ENCODE results near the gene GIN1. TPM values are rescaled to one million over a fixed set of nuclear protein-coding genes. Genes with fewer than 3 reads are reported as not detected.
"Not testable (repeated sequence)": the region's sequence is repeated elsewhere in the genome, so short reads cannot be mapped to it uniquely, and the experiment has no call there.

Gene GIN1
- total RNA-seq, 1 experiment from 2014 or later = 5.6 TPM

DNA sequence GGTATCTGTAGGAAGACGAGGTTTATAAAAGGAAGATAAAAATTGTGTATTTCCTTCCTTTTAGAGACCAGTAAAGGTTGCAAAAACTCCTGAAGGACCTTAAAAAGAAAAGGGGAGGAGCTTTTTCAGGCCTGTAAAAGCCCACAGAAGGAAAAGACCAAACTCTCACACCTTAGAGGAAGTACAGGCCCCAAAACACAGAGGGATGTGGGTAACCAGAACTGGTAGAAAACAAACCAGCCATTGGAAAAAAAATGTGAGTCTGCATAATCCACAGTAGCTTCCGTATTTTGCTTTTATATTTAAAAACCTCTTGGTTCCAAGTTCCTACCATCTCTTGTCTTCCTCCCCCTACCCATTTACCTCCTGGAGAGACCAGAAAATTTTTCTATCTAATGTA is 8.5 kb downstream of the GIN1 start:
- no peak for DNase-seq (ENCODE audit: low read depth)

- DNase-seq (ENCODE audit: low read depth) = no peak
Measured at GRCh38 chr5:103110403-103110802, 9.5 kb downstream of the GIN1 start.

- no peak for DNase-seq (ENCODE audit: low read depth)
Measured at GRCh38 chr5:103109277-103109676, 10.7 kb downstream of the GIN1 start.

DNA sequence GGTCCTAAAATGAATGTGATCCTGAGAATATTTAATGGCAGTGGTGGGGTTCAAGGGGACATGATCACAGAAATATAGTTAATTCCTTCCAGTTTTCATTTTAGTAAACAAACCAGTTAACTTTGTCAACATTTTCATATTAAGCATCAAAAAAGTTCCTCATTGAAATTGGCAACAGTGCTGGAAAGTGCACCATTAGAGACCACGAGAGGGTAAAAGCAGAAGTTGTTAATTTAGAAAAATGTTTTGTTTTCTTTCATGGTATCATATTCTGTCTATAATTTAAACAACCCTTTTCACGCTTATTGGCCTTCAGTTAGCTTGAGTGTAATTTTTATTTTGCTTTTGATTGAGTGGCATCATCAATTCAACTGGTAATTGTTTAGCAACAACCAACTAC is 11.9 kb downstream of the GIN1 start:
- DNase-seq (ENCODE audit: low read depth) = no peak

- DNase-seq (ENCODE audit: low read depth) = no peak
Measured at GRCh38 chr5:103102234-103102633, 17.7 kb downstream of the GIN1 start.

DNA sequence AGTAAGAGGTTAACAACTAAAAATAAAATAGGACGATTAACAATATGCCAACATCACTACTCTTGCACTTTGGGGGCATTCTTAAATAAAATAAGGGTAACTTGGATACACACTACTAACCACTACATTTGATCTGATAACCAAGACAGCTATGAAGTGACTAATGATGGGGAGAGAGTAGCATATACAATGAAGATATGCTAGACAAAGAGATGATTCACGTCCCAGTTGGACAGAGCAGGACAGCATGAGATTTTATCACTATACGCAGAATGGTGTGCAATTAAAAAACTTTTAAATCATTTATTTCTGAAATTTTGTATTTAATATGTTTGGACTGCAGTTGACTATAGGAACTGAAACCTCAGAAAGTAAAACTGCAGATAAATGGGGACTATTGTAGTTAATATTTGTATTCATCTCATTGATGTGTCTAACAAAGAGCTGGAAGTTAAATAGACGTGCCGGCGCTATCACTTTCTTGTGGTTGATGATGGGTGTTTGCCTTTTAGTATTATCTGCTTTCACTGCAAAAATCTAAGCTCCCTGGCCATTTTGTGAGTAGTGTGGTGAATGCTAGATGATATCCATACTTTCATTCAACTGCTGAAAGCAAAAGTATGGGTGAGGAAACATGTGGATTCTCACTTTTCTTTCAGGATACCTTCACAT is 18.7 kb downstream of the GIN1 start:
- no peak for DNase-seq (ENCODE audit: low read depth)

GRCh38 chr5:103098993-103099392 is 20.9 kb downstream of the GIN1 start:
- no peak for DNase-seq (ENCODE audit: low read depth)

DNA sequence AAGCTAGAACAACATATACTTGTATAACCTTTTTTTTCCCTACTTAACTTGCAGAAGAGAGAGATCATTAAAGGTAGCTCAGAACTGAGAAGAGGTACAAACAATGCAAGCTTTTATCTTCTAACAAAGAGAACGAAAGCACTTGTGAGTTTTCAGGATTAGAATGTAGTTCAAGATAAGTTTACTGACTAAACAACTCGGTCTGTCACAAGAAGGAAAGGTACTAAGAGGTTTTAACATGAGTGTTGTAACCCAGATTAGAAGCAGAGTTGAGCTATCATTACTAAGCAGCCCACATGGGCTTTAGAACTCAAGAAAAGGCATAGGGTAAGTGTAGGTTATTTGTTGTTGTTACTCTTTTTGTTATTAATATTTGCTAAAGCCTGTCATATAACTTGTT is 25.2 kb downstream of the GIN1 start:
- no peak for DNase-seq (ENCODE audit: low read depth)

- DNase-seq (ENCODE audit: low read depth) = no peak
Measured at GRCh38 chr5:103093727-103094126, 26.2 kb downstream of the GIN1 start.

GRCh38 chr5:103092676-103093075 is 27.3 kb downstream of the GIN1 start:
- DNase-seq (ENCODE audit: low read depth) = no peak

DNA sequence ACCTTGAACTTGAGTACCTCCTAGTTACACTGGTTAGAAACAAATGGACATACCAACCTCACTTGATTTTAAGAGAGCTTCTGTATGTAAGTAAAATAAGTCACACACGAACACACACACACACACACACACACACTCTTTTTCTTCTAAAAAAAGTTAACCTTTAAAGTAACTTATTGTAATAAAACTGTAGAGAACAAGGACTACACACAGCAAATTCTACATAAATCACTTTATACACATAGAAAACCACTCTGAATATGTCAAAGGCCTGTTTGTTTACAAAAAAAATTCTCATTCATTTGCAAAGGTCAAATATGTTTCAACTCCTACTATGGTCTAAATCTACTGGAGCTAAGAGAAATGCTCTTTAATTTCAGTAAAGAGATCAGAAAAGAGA is 29.1 kb downstream of the GIN1 start:
- no peak for DNase-seq (ENCODE audit: low read depth)

DNA sequence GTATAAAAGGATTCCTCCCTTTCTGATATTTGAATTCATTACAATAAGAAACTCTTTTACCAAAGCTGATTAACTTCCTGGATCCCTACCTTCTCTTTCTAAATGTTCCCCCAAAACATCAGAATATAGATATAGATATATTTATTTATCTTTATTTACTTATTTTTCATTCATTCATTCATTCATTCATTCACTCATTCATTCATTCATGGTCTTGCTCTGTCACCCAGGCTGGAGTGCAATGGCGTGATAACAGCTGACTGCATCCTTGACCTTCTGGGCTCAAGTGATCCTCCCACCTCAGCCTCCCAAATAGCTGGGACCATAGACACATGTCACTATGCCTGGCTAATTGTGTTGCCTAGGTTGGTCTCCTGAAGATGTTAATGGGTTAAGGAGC is 30.7 kb downstream of the GIN1 start:
- no peak for DNase-seq (ENCODE audit: low read depth)

DNA sequence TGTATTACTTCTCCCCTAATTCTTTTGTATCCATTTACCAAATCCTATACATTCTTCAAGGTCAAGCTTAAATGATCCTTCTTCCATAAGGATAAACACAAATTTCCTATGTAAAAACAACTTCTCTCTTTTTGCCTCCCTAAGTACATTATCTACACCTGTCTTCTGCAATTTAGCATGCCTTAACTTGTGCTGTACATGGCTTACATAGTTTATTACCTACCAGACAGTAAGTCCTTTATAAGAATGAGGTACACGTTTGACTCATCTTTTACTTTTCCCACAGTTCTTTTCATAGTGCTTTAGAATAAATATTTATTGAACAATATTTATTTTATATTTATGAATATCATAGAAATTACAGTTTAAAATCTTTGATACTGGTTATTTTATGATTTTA is 33.4 kb downstream of the GIN1 start:
- DNase-seq (ENCODE audit: low read depth) = no peak

GRCh38 chr5:103079796-103080195 is 40.1 kb downstream of the GIN1 start:
- no peak for DNase-seq (ENCODE audit: low read depth)

DNA sequence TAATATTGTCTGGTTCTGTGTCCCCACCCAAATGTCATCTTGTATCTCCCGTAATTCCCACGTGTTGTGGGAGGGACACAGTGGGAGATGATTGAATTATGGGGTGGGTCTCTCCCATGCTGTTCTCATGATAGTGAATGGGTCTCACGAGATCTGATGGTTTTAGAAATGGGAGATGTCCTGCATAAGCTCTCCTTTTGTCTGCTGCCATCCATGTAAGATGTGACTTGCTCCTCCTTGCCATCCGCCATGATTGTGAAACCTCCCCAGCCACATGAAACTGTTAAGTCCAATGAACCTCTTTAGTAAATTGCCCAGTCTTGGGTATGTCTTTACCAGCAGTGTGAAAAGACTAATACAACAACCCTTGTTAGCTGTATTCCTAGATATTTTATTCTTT is 44.5 kb downstream of the GIN1 start:
- DNase-seq (ENCODE audit: low read depth) = no peak

DNA sequence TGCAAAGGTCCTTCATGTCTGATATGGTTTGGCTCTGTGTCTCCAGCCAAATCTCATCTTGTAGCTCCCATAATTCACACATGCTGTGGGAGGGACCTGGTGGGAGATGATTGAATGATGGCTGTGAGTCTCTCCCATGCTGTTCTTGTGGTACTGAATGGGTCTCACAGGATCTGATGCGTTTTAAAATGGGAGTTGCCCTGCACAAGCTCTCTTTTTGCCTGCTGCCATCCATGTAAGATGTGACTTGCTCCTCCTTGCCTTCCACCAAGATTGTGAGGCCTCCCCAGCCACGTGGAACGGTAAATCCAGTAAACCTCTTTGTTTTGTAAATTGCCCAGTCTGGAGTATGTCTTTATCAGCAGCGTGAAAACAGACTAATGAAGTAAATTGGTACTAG is 46.4 kb downstream of the GIN1 start:
- DNase-seq (ENCODE audit: low read depth) = not testable (repeated sequence)

DNA sequence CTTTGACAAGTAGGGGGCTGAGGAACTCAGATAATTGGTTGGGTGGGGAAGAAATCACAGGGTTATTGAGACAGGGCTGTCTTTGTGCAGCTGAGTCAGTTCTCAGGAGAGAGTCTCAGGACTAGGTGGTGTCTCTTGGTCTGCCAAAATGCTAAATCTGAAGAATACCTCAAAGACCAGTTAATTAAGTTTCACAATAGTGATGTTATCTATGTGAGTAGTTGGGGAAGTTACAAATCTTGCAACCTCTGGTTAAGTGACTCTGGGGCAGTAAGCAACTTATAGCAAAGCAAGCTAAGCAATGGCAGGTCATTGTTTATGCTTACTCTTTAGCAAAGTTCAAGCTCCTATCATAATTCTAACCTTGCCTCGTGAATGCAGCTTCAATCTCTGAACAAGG is 53.6 kb downstream of the GIN1 start:
- no peak for DNase-seq (ENCODE audit: low read depth)

- no peak for DNase-seq (ENCODE audit: low read depth)
Measured at GRCh38 chr5:103060424-103060954, 59.4 kb downstream of the GIN1 start.

- DNase-seq (ENCODE audit: low read depth) = no peak
Measured at GRCh38 chr5:103059525-103059924, 60.4 kb downstream of the GIN1 start.

- DNase-seq (ENCODE audit: low read depth) = peak; percentile 58
Measured at GRCh38 chr5:103057208-103058130, 62.5 kb downstream of the GIN1 start.

DNA sequence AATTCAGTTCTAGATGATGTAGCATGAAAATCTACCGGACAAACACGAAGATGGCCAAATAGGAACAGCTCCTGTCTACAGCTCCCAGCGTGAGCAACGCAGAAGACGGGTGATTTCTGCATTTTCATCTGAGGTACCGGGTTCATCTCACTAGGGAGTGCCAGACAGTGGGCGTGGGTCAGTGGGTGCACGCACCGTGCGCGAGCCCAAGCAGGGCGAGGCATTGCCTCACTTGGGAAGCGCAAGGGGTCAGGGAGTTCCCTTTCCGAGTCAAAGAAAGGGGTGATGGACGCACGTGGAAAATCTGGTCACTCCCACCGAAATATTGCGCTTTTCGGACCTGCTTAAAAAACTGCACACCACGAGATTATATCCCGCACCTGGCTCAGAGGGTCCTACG is 73.2 kb downstream of the GIN1 start:
- DNase-seq (ENCODE audit: low read depth) = not testable (repeated sequence)

- DNase-seq (ENCODE audit: low read depth) = peak; percentile 55
Measured at GRCh38 chr5:103041071-103041676, 78.8 kb downstream of the GIN1 start.

Data from LHCN-M2 (cell line).